MM.1S (cell line): Measurements from ENCODE around the gene NXPH2.
"Not testable (repeated sequence)": the region's sequence is repeated elsewhere in the genome, so short reads cannot be mapped to it uniquely, and the experiment has no call there.

ENCODE experiments used
- DNase-seq: peaks from one replicate; pipeline ENCODE4 v3.0.0-alpha.2; 2015
- H2AFZ ChIP-seq: fragments of 300-600 bp; sonication (generic); 2 replicates; pipeline ENCODE4 v1.6.0; 2016; ENCODE audit warnings: antibody characterized with exemption, low read length
- H3F3A ChIP-seq: fragments of 300-600 bp; sonication (generic); 2 replicates; pipeline ENCODE4 v1.6.1; 2016; ENCODE audit warnings: mild to moderate bottlenecking, antibody characterized with exemption, low read length, moderate library complexity, mixed read lengths; ENCODE audit not compliant: insufficient read depth
- H3K27ac ChIP-seq: fragments of 300-600 bp; sonication (generic); 2 replicates; pipeline ENCODE4 v1.5.1; 2016; ENCODE audit warnings: mild to moderate bottlenecking, low read length
- H3K27me3 ChIP-seq: fragments of 300-600 bp; sonication (generic); replicated peaks from 2 replicates; pipeline ENCODE4 v1.6.0; 2016; ENCODE audit warnings: low read length; ENCODE audit not compliant: insufficient read depth
- H3K36me3 ChIP-seq: fragments of 300-600 bp; sonication (generic); replicated peaks from 2 replicates; pipeline ENCODE4 v1.6.1; 2016; ENCODE audit warnings: mild to moderate bottlenecking, low read length, mixed read lengths; ENCODE audit not compliant: insufficient read depth
- H3K4me1 ChIP-seq: fragments of 300-600 bp; sonication (generic); 2 replicates; pipeline ENCODE4 v1.6.1; 2016; ENCODE audit warnings: low read length, mixed read lengths
- H3K4me2 ChIP-seq: fragments of 300-600 bp; sonication (generic); 2 replicates; pipeline ENCODE4 v1.6.0; 2016; ENCODE audit warnings: low read depth, low read length
- H3K4me3 ChIP-seq: fragments of 300-600 bp; sonication (generic); 2 replicates; pipeline ENCODE4 v1.5.1; 2016; ENCODE audit warnings: low read length, mixed read lengths
- H3K79me2 ChIP-seq: fragments of 300-600 bp; sonication (generic); 2 replicates; pipeline ENCODE4 v1.6.1; 2016; ENCODE audit warnings: mixed run types, low read length, mixed read lengths
- H3K9ac ChIP-seq: fragments of 300-600 bp; sonication (generic); 2 replicates; pipeline ENCODE4 v1.6.1; 2016; ENCODE audit warnings: low read length, mixed read lengths
- H3K9me2 ChIP-seq: fragments of 300-600 bp; sonication (generic); replicated peaks from 2 replicates; pipeline ENCODE4 v1.6.1; 2016; ENCODE audit warnings: mild to moderate bottlenecking, low read length, mixed read lengths; ENCODE audit not compliant: insufficient read depth
- H3K9me3 ChIP-seq: fragments of 300-600 bp; sonication (generic); replicated peaks from 2 replicates; pipeline ENCODE4 v1.6.1; 2016; ENCODE audit warnings: mild to moderate bottlenecking, low read length, mixed read lengths; ENCODE audit not compliant: insufficient read depth
- H4K20me1 ChIP-seq: fragments of 300-600 bp; sonication (generic); 2 replicates; pipeline ENCODE4 v1.6.1; 2016; ENCODE audit warnings: mild to moderate bottlenecking, low read length, moderate library complexity, mixed read lengths; ENCODE audit not compliant: insufficient read depth
- EZH2 ChIP-seq: fragments of 300-600 bp; sonication (generic); optimal IDR thresholded peaks from 2 replicates; pipeline ENCODE3; 2017; ENCODE audit warnings: low read depth, mild to moderate bottlenecking, antibody characterized with exemption, low read length, mixed read lengths
- EZH2phosphoT487 ChIP-seq: fragments of 300-600 bp; sonication (generic); IDR thresholded peaks from 2 replicates; pipeline ENCODE4 v1.6.1; 2018; ENCODE audit warnings: antibody characterized with exemption, low read length
- TF ChIP-seq, protein P1 (sequence below): fragments of 300-600 bp; sonication (generic); IDR thresholded peaks from 2 replicates; pipeline ENCODE4 v1.5.1; 2016; ENCODE audit warnings: antibody characterized with exemption, low read length, mixed read lengths

NXPH2 gene

DNA sequence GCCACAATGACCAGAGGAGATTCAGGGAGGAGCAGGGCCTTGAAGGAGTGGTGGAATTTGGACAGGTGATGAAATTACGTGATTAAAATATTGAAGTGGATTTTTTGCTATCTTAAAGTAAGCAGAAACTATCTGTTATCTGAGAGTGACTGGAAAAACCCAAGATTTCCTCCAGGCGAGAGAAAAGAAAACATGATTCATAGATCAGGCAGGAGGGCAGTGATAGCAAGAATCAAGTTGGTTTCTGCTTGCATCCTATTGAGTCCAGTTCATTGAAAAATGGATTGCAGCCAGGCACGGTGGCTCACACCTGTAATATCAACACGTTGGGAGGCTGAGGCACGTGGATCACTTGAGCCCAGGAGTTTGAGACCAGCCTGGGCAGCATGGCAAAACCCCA is 127.8 kb downstream of the NXPH2 start:
- no peaks in the 10 kb centered on the region for H3K36me3 ChIP-seq
- no peak overlapping the region for H2AFZ ChIP-seq
- H3K4me1 ChIP-seq, result no peaks in the 10 kb centered on the region
- H3K27ac ChIP-seq, result no peak overlapping the region
- no peaks in the 10 kb centered on the region for H3F3A ChIP-seq
- H3K4me2 ChIP-seq, result no peak overlapping the region
- no peak overlapping the region for H3K9ac ChIP-seq
- H3K79me2 ChIP-seq, result no peaks in the 10 kb centered on the region
- no peak for DNase-seq
- H3K27me3 ChIP-seq, result no peaks in the 10 kb centered on the region
- no peaks in the 10 kb centered on the region for H3K9me2 ChIP-seq
- no peaks in the 10 kb centered on the region for H3K9me3 ChIP-seq
- TF ChIP-seq EZH2phosphoT487 (no peak), EZH2 (no peak)
- TF ChIP-seq, protein P1, sequence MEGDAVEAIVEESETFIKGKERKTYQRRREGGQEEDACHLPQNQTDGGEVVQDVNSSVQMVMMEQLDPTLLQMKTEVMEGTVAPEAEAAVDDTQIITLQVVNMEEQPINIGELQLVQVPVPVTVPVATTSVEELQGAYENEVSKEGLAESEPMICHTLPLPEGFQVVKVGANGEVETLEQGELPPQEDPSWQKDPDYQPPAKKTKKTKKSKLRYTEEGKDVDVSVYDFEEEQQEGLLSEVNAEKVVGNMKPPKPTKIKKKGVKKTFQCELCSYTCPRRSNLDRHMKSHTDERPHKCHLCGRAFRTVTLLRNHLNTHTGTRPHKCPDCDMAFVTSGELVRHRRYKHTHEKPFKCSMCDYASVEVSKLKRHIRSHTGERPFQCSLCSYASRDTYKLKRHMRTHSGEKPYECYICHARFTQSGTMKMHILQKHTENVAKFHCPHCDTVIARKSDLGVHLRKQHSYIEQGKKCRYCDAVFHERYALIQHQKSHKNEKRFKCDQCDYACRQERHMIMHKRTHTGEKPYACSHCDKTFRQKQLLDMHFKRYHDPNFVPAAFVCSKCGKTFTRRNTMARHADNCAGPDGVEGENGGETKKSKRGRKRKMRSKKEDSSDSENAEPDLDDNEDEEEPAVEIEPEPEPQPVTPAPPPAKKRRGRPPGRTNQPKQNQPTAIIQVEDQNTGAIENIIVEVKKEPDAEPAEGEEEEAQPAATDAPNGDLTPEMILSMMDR, result no peak
- H4K20me1 ChIP-seq, result no peaks in the 10 kb centered on the region
- H3K4me3 ChIP-seq, result no peak overlapping the region

DNA sequence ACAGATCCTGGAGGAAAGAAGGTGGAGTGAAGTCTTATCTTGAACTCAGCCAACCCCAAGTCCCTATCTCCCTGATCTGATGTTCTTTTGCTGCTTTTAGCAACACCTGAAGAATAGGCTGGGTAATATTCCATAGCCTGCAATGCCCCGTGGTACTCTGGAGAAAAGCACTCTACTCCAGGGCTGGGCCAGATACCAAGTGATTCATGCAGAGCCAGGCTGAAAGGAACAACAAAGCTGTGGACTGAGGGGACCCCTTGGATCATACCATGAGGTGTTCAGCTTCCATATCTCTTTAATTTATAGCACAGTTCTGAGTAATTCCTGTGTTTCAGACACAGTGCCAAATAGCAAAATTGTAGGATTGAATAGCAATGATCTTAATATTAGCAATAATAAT is 130.6 kb downstream of the NXPH2 start:
- no peaks in the 10 kb centered on the region for H3K36me3 ChIP-seq
- H3K4me2 ChIP-seq, result no peak overlapping the region
- no peaks in the 10 kb centered on the region for H3K79me2 ChIP-seq
- no peak overlapping the region for H3K9ac ChIP-seq
- H3K27ac ChIP-seq, result no peak overlapping the region
- no peaks in the 10 kb centered on the region for H3K4me1 ChIP-seq
- no peak overlapping the region for H3K4me3 ChIP-seq
- no peak overlapping the region for H2AFZ ChIP-seq
- DNase-seq, result no peak
- no peaks in the 10 kb centered on the region for H4K20me1 ChIP-seq
- H3K9me2 ChIP-seq, result no peaks in the 10 kb centered on the region
- no peak for TF ChIP-seq EZH2phosphoT487
- TF ChIP-seq EZH2, result no peak
- TF ChIP-seq, protein P1, result no peak
- H3F3A ChIP-seq, result no peaks in the 10 kb centered on the region
- H3K9me3 ChIP-seq, result no peaks in the 10 kb centered on the region
- no peaks in the 10 kb centered on the region for H3K27me3 ChIP-seq

DNA sequence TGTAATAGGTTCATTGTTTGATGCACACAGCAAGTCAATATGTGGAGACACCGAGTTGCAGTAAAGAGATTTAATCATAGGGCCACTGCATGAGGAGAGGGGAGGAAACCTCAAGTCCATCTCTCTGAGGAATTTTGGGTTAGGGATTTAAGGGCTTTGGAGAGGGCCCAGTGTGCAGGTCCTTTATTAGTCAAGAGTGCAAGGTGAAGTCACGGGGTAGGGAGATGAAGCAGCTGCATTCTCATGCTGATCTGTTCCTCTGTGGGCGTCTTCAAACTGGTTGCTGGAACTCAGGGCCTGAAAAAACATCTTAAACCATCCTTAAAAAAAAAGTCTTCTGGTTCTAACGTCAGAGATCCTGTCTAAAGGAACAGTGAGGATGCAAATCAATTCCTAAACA is 131.6 kb downstream of the NXPH2 start:
- Histone ChIP-seq H3K36me3 (no peaks in the 10 kb centered on the region), H3K27me3 (no peaks in the 10 kb centered on the region), H3K9ac (no peak overlapping the region), H4K20me1 (no peaks in the 10 kb centered on the region), H3K4me1 (no peaks in the 10 kb centered on the region), H3K4me3 (no peak overlapping the region), H3K9me3 (no peaks in the 10 kb centered on the region), H2AFZ (no peak overlapping the region), H3K4me2 (no peak overlapping the region), H3K27ac (no peak overlapping the region), H3K79me2 (no peaks in the 10 kb centered on the region), H3F3A (no peaks in the 10 kb centered on the region), H3K9me2 (no peaks in the 10 kb centered on the region)
- TF ChIP-seq, protein P1, result no peak
- TF ChIP-seq EZH2phosphoT487 (no peak), EZH2 (no peak)
- DNase-seq, result no peak

DNA sequence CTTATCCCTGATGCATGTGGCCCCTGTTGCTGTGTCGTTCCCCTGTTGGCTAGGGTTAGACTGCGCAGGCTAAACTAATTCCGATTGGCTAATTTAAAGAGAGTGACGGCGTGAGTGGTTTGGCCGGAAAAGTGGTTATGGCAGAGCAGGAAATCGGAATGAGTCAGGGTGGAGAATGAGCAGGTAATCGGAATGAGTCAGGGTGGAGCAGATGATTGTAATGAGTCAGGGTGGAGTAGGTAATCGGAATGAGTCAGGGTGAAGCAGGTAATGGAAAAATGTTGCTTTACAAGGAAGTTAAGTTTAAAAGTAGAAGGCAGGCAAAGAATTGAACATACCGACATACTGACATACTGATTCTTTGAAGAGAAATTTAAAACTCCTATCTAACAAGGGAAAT is 135.4 kb downstream of the NXPH2 start:
- not testable (repeated sequence) for H3K9me3 ChIP-seq, H4K20me1 ChIP-seq, H3K9ac ChIP-seq, H3K9me2 ChIP-seq, H3K27ac ChIP-seq, H3K36me3 ChIP-seq, H3K4me2 ChIP-seq, H2AFZ ChIP-seq, H3K79me2 ChIP-seq, H3F3A ChIP-seq, H3K27me3 ChIP-seq, H3K4me1 ChIP-seq, DNase-seq, H3K4me3 ChIP-seq
